ENCODE measurements around the gene SERPINA6.
A peak's percentile ranks its signal among the peaks of the same experiment; 100 is the strongest.

SERPINA6 gene

DNA sequence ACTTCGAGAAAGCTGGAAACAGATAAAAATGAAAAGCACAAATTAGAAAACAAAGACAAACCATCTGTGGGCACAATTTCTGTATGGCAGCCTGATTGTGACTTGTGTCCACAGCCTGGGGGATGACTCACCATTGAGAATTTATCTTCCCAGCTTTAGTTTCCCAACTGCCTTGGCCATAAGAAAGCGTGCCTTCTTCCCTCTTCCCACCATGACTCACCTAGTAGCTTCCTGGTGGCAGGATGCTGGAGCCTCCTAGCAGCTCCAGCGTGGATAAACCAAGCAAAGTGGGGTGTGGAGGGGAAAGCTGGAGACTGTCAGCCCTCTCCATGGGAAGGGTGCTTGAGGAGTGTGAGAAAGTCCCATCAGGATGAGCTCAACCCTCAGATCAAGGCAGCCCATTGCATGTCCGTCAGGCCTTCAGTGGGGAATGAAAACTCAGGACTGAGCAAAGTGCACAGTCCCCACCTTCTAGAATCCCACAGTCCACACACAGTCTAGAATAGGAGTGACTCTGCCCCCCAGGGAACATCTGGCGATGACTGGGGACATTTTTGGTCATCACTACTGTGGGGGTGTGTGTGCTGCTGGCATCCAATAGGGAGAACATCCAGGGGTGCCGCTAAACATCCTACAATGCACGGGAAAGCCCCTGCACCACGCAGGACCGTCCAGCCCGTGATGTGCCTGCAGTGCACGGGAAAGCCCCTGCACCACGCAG lies 22.4 kb upstream of the SERPINA6 start:
- in situ Hi-C loops (cut with HindIII; ENCODE audit: low pct_unique_long_range_greater_than_20kb, low sequenced_read_pairs): no loop called here
- no peak for DNase-seq (ENCODE audit: low read depth in 1 of 2, low spot score in 1 of 2)
- TF ChIP-seq JUND (IDR thresholded peaks at IDR 0.05; ENCODE audit: low read depth): no peak

- in situ Hi-C loops (cut with HindIII; ENCODE audit: low pct_unique_long_range_greater_than_20kb, low sequenced_read_pairs): no loop called here
- DNase-seq (ENCODE audit: low read depth in 1 of 2, low spot score in 1 of 2): no peak
- no peak for TF ChIP-seq JUND (IDR thresholded peaks at IDR 0.05; ENCODE audit: low read depth)
These were observed 21.3 kb upstream of the SERPINA6 start for GRCh38 chr14:94344389-94344788.

DNA sequence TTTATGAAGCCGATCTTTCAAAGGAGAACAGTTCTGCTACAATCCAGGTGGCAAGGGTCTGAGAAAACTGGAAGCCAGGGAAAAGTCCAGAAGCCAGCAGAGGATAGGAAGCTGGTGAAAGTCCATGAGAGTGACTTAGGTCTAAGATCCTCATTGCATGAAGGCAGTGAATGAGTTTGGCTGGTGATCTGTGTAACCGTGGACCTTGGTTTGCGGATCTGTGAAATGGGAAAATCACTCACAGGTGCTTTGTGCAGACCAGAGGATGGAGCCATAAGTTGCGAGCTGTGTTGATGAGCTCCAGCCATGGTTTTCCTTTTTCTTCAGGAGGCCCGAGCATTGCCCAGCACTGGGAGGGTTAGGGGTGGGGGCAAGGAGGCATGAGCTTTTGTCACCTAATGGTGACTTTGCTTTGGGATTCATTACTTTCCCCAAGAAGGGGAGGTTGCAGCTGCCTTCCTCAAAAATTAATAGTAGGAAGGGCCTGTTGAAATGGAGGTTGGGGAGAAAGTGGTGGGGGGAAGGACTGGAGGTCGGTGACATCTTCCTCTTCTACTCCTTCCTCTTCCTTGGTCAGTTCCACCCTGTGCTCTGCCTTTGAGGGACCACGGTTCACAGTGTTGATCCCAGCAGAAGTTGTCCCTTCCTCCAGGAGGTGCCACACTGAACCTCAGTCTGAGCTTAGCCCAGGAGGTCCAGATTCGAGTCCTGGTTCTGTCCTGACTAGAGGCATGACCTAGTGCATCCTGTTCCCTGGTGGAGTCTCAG lies 20.3 kb upstream of the SERPINA6 start:
- no peak for DNase-seq (ENCODE audit: low read depth in 1 of 2, low spot score in 1 of 2)
- in situ Hi-C loops (cut with HindIII; ENCODE audit: low pct_unique_long_range_greater_than_20kb, low sequenced_read_pairs): no loop called here
- TF ChIP-seq JUND (IDR thresholded peaks at IDR 0.05; ENCODE audit: low read depth): no peak

GRCh38 chr14:94342334-94342934 lies 19.3 kb upstream of the SERPINA6 start:
- DNase-seq (ENCODE audit: low read depth in 1 of 2, low spot score in 1 of 2): peak in 1 of 2 experiments; percentile 93
- in situ Hi-C loops (cut with HindIII; ENCODE audit: low pct_unique_long_range_greater_than_20kb, low sequenced_read_pairs): no loop called here
- TF ChIP-seq JUND (IDR thresholded peaks at IDR 0.05; ENCODE audit: low read depth): no peak

- DNase-seq (ENCODE audit: low read depth in 1 of 2, low spot score in 1 of 2): no peak
- no peak for TF ChIP-seq JUND (IDR thresholded peaks at IDR 0.05; ENCODE audit: low read depth)
- in situ Hi-C loops (cut with HindIII; ENCODE audit: low pct_unique_long_range_greater_than_20kb, low sequenced_read_pairs): no loop called here
These were observed 18.7 kb upstream of the SERPINA6 start for GRCh38 chr14:94341656-94342333.

GRCh38 chr14:94340533-94340932 lies 17.4 kb upstream of the SERPINA6 start:
- in situ Hi-C loops (cut with HindIII; ENCODE audit: low pct_unique_long_range_greater_than_20kb, low sequenced_read_pairs): no loop called here
- peak in 1 of 2 experiments; percentile 97 for DNase-seq (ENCODE audit: low read depth in 1 of 2, low spot score in 1 of 2)
- TF ChIP-seq JUND (IDR thresholded peaks at IDR 0.05; ENCODE audit: low read depth): peak; percentile 94; the same call in 1 of the 2 replicates

DNA sequence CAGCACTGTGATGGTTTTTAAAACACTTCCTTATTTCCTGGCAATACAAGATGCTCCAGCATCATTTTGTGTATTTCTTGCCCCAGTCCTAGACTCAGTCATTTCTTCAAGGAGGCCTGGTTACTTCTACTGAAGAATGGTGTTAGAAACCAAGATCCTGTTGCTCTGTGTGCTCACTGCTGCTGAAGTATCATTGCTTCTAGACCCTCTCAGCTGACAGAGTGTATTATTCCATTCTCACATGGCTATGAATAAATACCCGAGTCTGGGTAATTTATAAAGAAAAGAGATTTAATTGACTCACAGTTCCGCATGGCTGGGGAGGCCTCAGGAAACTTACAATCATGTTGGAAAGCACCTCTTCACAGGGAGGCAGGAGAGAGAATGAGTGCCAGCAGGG lies 14.9 kb upstream of the SERPINA6 start:
- TF ChIP-seq JUND (IDR thresholded peaks at IDR 0.05; ENCODE audit: low read depth): no peak
- DNase-seq (ENCODE audit: low read depth in 1 of 2, low spot score in 1 of 2): no peak
- in situ Hi-C loops (cut with HindIII; ENCODE audit: low pct_unique_long_range_greater_than_20kb, low sequenced_read_pairs): no loop called here

- TF ChIP-seq JUND (IDR thresholded peaks at IDR 0.05; ENCODE audit: low read depth): peak; percentile 66; the same call in 1 of the 2 replicates
- in situ Hi-C loops (cut with HindIII; ENCODE audit: low pct_unique_long_range_greater_than_20kb, low sequenced_read_pairs): no loop called here
- peak in 1 of 2 experiments; percentile 75 for DNase-seq (ENCODE audit: low read depth in 1 of 2, low spot score in 1 of 2)
These were observed 14.1 kb upstream of the SERPINA6 start for GRCh38 chr14:94337274-94337673.

DNA sequence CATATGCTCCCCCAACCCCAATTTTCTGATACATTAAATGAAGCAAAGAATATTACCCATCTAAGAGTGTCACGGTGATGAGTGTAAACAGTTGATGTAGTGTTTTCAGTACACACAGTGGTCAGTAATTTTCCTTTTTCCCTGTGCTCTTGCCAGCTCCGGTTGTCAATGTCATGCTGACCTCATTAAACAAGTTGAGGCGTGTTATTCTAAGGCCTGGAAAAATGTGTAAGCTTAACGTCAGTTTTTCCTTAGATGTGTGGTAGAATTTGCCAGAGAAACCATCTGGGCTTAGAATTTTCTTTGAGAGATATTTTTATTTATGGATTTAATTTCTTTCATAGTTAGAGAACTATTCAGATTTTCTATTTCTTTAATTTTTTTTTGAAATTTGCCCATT lies 11.7 kb upstream of the SERPINA6 start:
- peak; percentile 92 for TF ChIP-seq JUND (IDR thresholded peaks at IDR 0.05; ENCODE audit: low read depth)
- DNase-seq (ENCODE audit: low read depth in 1 of 2, low spot score in 1 of 2): peak in 1 of 2 experiments; percentile 100
- in situ Hi-C loops (cut with HindIII; ENCODE audit: low pct_unique_long_range_greater_than_20kb, low sequenced_read_pairs): no loop called here

GRCh38 chr14:94332587-94332986 lies 9.5 kb upstream of the SERPINA6 start:
- in situ Hi-C loops (cut with HindIII; ENCODE audit: low pct_unique_long_range_greater_than_20kb, low sequenced_read_pairs): no loop called here
- TF ChIP-seq JUND (IDR thresholded peaks at IDR 0.05; ENCODE audit: low read depth): no peak
- DNase-seq (ENCODE audit: low read depth in 1 of 2, low spot score in 1 of 2): no peak

DNA sequence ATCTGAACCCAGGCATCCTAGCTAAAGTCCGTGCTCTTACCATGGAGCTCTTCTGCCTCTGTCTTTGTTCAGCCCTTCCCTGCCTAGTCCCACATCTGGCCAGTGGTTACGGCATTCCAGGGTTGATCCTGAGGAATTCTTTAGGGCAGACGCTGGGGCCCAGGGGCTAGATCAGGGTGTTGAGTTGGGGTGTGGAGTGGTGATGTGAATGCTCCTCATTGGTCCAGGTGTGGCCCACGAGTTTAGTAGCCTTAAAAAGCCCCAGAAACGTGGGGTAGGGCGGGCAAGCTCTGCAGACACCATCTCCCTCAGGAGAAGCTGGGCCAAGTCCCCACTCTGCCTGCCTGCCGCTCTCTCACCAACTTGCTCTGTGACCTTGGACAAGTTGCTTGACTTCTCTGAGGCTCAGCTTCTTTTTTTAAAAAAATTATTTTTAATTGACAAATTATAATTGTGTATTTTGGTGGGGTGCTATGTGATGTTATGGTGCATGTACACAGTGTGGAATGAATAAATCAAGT lies 9.0 kb upstream of the SERPINA6 start:
- no peak for DNase-seq (ENCODE audit: low read depth in 1 of 2, low spot score in 1 of 2)
- in situ Hi-C loops (cut with HindIII; ENCODE audit: low pct_unique_long_range_greater_than_20kb, low sequenced_read_pairs): no loop called here
- no peak for TF ChIP-seq JUND (IDR thresholded peaks at IDR 0.05; ENCODE audit: low read depth)

GRCh38 chr14:94331462-94331861 lies 8.3 kb upstream of the SERPINA6 start:
- in situ Hi-C loops (cut with HindIII; ENCODE audit: low pct_unique_long_range_greater_than_20kb, low sequenced_read_pairs): no loop called here
- no peak for TF ChIP-seq JUND (IDR thresholded peaks at IDR 0.05; ENCODE audit: low read depth)
- DNase-seq (ENCODE audit: low read depth in 1 of 2, low spot score in 1 of 2): peak in 1 of 2 experiments; percentile 68

Measured in T47D (cell line).